Activated CD8-positive, alpha-beta T cell treated with anti-CD3 and anti-CD28 coated beads for 36 hours (primary cell): ENCODE data around the gene OR10A4. TPM values are rescaled to one million over a fixed set of nuclear protein-coding genes. Genes with fewer than 3 reads are reported as not detected.
"Not testable (repeated sequence)": the region's sequence is repeated elsewhere in the genome, so short reads cannot be mapped to it uniquely, and the experiment has no call there.

Experiments used
- ATAC-seq: fragments of 200-7000 bp; cut with Tn5 transposase; one replicate; pipeline ENCODE4 v1.10.0; 2021; ENCODE audit warnings: mild to moderate bottlenecking, moderate library complexity
- CTCF ChIA-PET: fragments of 350-600 bp; sonication (Branson Sonifier 250); formaldehyde crosslinking; loops from one replicate; lab custom pipeline; 2021; ENCODE audit warnings: antibody characterized with exemption; lab: Charles Lee
- POLR2A ChIA-PET: fragments of 350-600 bp; sonication (Branson Sonifier 250); formaldehyde crosslinking; loops from one replicate; lab custom pipeline; 2021; ENCODE audit warnings: antibody characterized with exemption; lab: Charles Lee
- DNase-seq: peaks from one replicate; pipeline ENCODE4 v3.0.0-alpha.2; 2020
- H3K27ac Mint-ChIP-seq: one replicate; pipeline ENCODE4 v1.8.0; 2021; ENCODE audit warnings: mild to moderate bottlenecking, mixed read lengths
- H3K27me3 Mint-ChIP-seq: one replicate; pipeline ENCODE4 v1.8.0; 2021; ENCODE audit warnings: mixed read lengths
- H3K36me3 Mint-ChIP-seq: one replicate; pipeline ENCODE4 v1.8.0; 2021; ENCODE audit warnings: low read depth, mixed read lengths
- H3K4me1 Mint-ChIP-seq: one replicate; pipeline ENCODE4 v1.8.0; 2021; ENCODE audit warnings: low read depth, mixed read lengths
- H3K4me3 Mint-ChIP-seq: one replicate; pipeline ENCODE4 v1.8.0; 2021; ENCODE audit warnings: mild to moderate bottlenecking, moderate library complexity, mixed read lengths
- H3K9me3 Mint-ChIP-seq: one replicate; pipeline ENCODE4 v1.8.0; 2021; ENCODE audit warnings: mixed read lengths
- CTCF ChIP-seq: fragments of 200-600 bp; IDR thresholded peaks from one replicate; pipeline ENCODE4 v1.8.0; 2022; ENCODE audit warnings: antibody characterized with exemption, mild to moderate bottlenecking
- intact Hi-C: fragments of 100-400 bp; cut with micrococcal nuclease; formaldehyde crosslinking; loops from one replicate; pipeline ENCODE4 v1.10.0; 2022
- total RNA-seq, 2 experiments: library from RNA; stranded (reverse); gene quantifications; one replicate each; pipeline ENCODE4 v1.2.3, GENCODE V29; 2021

OR10A4 gene
- total RNA-seq, 2 experiments from 2014 or later, result not detected

GRCh38 chr11:6900327-6900999, 24.0 kb downstream of the OR10A4 start:
- no peaks in the 10 kb centered on the region for H3K36me3 Mint-ChIP-seq
- peak; percentile 4 for TF ChIP-seq CTCF
- ChIA-PET POLR2A (no interaction called here), CTCF (no interaction called here)
- DNase-seq (no peak), ATAC-seq (no peak)
- H3K4me1 Mint-ChIP-seq, result no peaks in the 10 kb centered on the region
- no peak overlapping the region for H3K4me3 Mint-ChIP-seq
- intact Hi-C loops, result no loop called here
- H3K27ac Mint-ChIP-seq, result no peak overlapping the region
- no peaks in the 10 kb centered on the region for H3K9me3 Mint-ChIP-seq
- peaks cover 9% of the 10 kb centered on the region for H3K27me3 Mint-ChIP-seq

- H3K36me3 Mint-ChIP-seq, H3K27me3 Mint-ChIP-seq, H3K4me3 Mint-ChIP-seq, H3K4me1 Mint-ChIP-seq, intact Hi-C loops, ATAC-seq, H3K27ac Mint-ChIP-seq, H3K9me3 Mint-ChIP-seq, DNase-seq, POLR2A ChIA-PET: not testable (repeated sequence)
- CTCF ChIA-PET, result interaction anchor here (1.2 kb wide), 1 partner anchor 92 kb away, joined by 3 read pairs; no protein-coding TSS in a partner anchor
These were observed 28.4 kb downstream of the OR10A4 start for GRCh38 chr11:6904804-6905203.

GRCh38 chr11:6911378-6911777, 35.0 kb downstream of the OR10A4 start:
- Mint-ChIP-seq H3K27ac (no peak overlapping the region), H3K4me1 (no peaks in the 10 kb centered on the region), H3K36me3 (no peaks in the 10 kb centered on the region), H3K9me3 (peaks cover 2% of the 10 kb centered on the region), H3K4me3 (no peak overlapping the region), H3K27me3 (no peaks in the 10 kb centered on the region)
- ATAC-seq, result no peak
- intact Hi-C loops, result no loop called here
- no peak for DNase-seq
- ChIA-PET CTCF (no interaction called here), POLR2A (no interaction called here)
- TF ChIP-seq CTCF, result no peak

- no peaks in the 10 kb centered on the region for H3K27me3 Mint-ChIP-seq
- CTCF ChIA-PET, result no interaction called here
- no peak overlapping the region for H3K27ac Mint-ChIP-seq
- intact Hi-C loops, result no loop called here
- POLR2A ChIA-PET, result no interaction called here
- DNase-seq, result no peak
- peaks cover 2% of the 10 kb centered on the region for H3K9me3 Mint-ChIP-seq
- no peaks in the 10 kb centered on the region for H3K4me1 Mint-ChIP-seq
- no peak for ATAC-seq
- H3K4me3 Mint-ChIP-seq, result no peak overlapping the region
- TF ChIP-seq CTCF, result no peak
- no peaks in the 10 kb centered on the region for H3K36me3 Mint-ChIP-seq
These were observed 35.5 kb downstream of the OR10A4 start for GRCh38 chr11:6911948-6912347.

GRCh38 chr11:6919698-6920097, 43.3 kb downstream of the OR10A4 start:
- intact Hi-C loops, result no loop called here
- no peak for ATAC-seq
- peaks cover 4% of the 10 kb centered on the region for H3K9me3 Mint-ChIP-seq

More at GRCh38 chr11:6919698-6920097, 43.3 kb downstream of the OR10A4 start:
- TF ChIP-seq CTCF, result no peak
- ChIA-PET POLR2A (no interaction called here), CTCF (no interaction called here)
- H3K36me3 Mint-ChIP-seq, result no peaks in the 10 kb centered on the region
- no peak for DNase-seq
- H3K27me3 Mint-ChIP-seq, result peaks cover 8% of the 10 kb centered on the region
- no peak overlapping the region for H3K27ac Mint-ChIP-seq
- H3K4me3 Mint-ChIP-seq, result no peak overlapping the region
- H3K4me1 Mint-ChIP-seq, result no peaks in the 10 kb centered on the region
